Neural progenitor cell (in vitro differentiated cells): ENCODE data around the gene PRR23C. TPM values are rescaled to one million over a fixed set of nuclear protein-coding genes. Genes with fewer than 3 reads are reported as not detected.
A peak's percentile ranks its signal among the peaks of the same experiment; 100 is the strongest.
"Not testable (repeated sequence)": the region's sequence is repeated elsewhere in the genome, so short reads cannot be mapped to it uniquely, and the experiment has no call there.

Experiments
- DNase-seq: peaks from one replicate; pipeline ENCODE4 v3.0.0-alpha.2; 2016; ENCODE audit warnings: low spot score
- H2AFZ ChIP-seq: fragments of 200-600 bp; sonication (generic); replicated peaks from 2 replicates; pipeline ENCODE4 v1.6.1; 2016; ENCODE audit warnings: antibody characterized with exemption
- H3F3A ChIP-seq: fragments of 200-600 bp; sonication (generic); 2 replicates; pipeline ENCODE4 v1.6.1; 2016; ENCODE audit warnings: antibody characterized with exemption, low read depth
- H3K27ac ChIP-seq: fragments of 200-600 bp; sonication (generic); 2 replicates; pipeline ENCODE4 v1.5.1; 2016; ENCODE audit warnings: mild to moderate bottlenecking
- H3K27me3 ChIP-seq: fragments of 200-600 bp; sonication (generic); 2 replicates; pipeline ENCODE4 v1.6.1; 2016; ENCODE audit warnings: mild to moderate bottlenecking, moderate library complexity
- H3K36me3 ChIP-seq: fragments of 200-600 bp; sonication (generic); 2 replicates; pipeline ENCODE4 v1.5.1; 2016
- H3K4me1 ChIP-seq: fragments of 200-600 bp; sonication (generic); 2 replicates; pipeline ENCODE4 v1.6.1; 2016; ENCODE audit warnings: mixed run types
- H3K4me2 ChIP-seq: fragments of 200-600 bp; sonication (generic); 2 replicates; pipeline ENCODE4 v1.6.1; 2016
- H3K4me3 ChIP-seq: fragments of 200-600 bp; sonication (generic); 2 replicates; pipeline ENCODE4 v1.5.1; 2016
- H3K79me2 ChIP-seq: fragments of 200-600 bp; sonication (generic); 2 replicates; pipeline ENCODE4 v1.6.1; 2016; ENCODE audit warnings: low read depth
- H3K9ac ChIP-seq: fragments of 200-600 bp; sonication (generic); 2 replicates; pipeline ENCODE4 v1.6.1; 2016
- H3K9me3 ChIP-seq: fragments of 200-600 bp; sonication (generic); 2 replicates; pipeline ENCODE4 v1.5.1; 2016; ENCODE audit warnings: low read depth
- H4K20me1 ChIP-seq: fragments of 200-600 bp; sonication (generic); 2 replicates; pipeline ENCODE4 v1.6.1; 2016; ENCODE audit warnings: low read depth
- H3K27ac Mint-ChIP-seq: 3 replicates; pipeline ENCODE4 v1.8.0; 2021; ENCODE audit warnings: mixed read lengths
- H3K27me3 Mint-ChIP-seq: 2 replicates; pipeline ENCODE4 v1.8.0; 2022; ENCODE audit warnings: low read depth, mild to moderate bottlenecking, inconsistent platforms, moderate library complexity, mixed read lengths; ENCODE audit not compliant: insufficient read depth
- H3K36me3 Mint-ChIP-seq: 3 replicates; pipeline ENCODE4 v1.8.0; 2021; ENCODE audit warnings: mixed read lengths
- H3K4me1 Mint-ChIP-seq: 3 replicates; pipeline ENCODE4 v1.8.0; 2021; ENCODE audit warnings: mixed read lengths
- H3K4me3 Mint-ChIP-seq: 3 replicates; pipeline ENCODE4 v1.8.0; 2021; ENCODE audit warnings: mild to moderate bottlenecking, moderate library complexity, mixed read lengths
- H3K9me3 Mint-ChIP-seq: 3 replicates; pipeline ENCODE4 v1.8.0; 2020; ENCODE audit warnings: mixed read lengths
- CTCF ChIP-seq: fragments of 200-600 bp; sonication (generic); IDR thresholded peaks from 2 replicates; pipeline ENCODE4 v1.5.1; 2017; ENCODE audit warnings: antibody characterized with exemption, mild to moderate bottlenecking
- EZH2 ChIP-seq: fragments of 200-600 bp; sonication (generic); IDR thresholded peaks from 2 replicates; pipeline ENCODE4 v1.6.1; 2017; ENCODE audit warnings: antibody characterized with exemption, mild to moderate bottlenecking, moderate library complexity
- EZH2phosphoT487 ChIP-seq: fragments of 200-600 bp; sonication (generic); IDR thresholded peaks from 2 replicates; pipeline ENCODE4 v1.6.1; 2017; ENCODE audit warnings: antibody characterized with exemption
- total RNA-seq: library from RNA; depleted of rRNA; stranded (reverse); fragments of >200 nt; gene quantifications from 2 replicates; pipeline ENCODE4 v1.2.3, GENCODE V29; 2015; ENCODE audit warnings: low replicate concordance

PRR23C gene
- total RNA-seq, 1 donor from 2014 or later = not detected

DNA sequence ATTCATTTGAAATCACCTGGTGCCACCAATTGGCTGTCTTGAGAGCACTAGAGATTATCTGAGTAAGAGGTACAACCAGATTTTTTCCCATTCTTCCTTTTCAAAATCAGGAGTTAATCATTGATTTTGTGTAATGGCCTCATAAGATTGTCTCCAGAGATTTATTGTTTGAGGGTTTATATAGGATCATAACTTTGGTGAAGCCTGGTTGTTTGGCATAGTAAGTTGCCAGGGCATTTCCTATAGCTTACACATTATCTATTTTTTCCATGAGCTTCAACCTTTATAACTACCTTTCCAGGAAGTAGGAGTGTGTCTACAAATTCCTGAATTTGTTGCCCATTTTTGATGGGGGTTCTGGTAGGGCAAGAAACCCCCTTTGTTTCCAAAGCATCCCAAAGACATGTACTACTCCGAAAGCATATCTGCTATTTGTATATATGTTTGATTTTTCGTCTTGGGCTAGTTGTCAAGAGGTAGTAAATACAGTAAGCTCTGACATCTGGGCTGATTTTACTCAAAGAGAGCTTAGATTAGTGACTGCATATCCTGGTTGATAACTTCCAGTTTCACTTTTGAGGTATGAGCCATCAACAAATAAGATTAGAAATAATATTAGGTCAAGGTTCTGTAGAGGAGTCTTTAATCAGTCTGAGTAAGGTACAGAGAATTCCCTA, 12.2 kb downstream of the PRR23C start:
- no peaks in the 10 kb centered on the region for H4K20me1 ChIP-seq
- Mint-ChIP-seq H3K27ac (no peak overlapping the region), H3K4me1 (no peaks in the 10 kb centered on the region), H3K36me3 (no peaks in the 10 kb centered on the region), H3K9me3 (peaks cover 12% of the 10 kb centered on the region), H3K27me3 (peaks cover 4% of the 10 kb centered on the region), H3K4me3 (no peak overlapping the region)
- H3F3A ChIP-seq = no peaks in the 10 kb centered on the region
- no peak overlapping the region for H2AFZ ChIP-seq
- H3K4me2 ChIP-seq = no peak overlapping the region
- H3K79me2 ChIP-seq = no peaks in the 10 kb centered on the region
- no peaks in the 10 kb centered on the region for H3K27me3 ChIP-seq
- H3K4me3 ChIP-seq = no peak overlapping the region
- DNase-seq = no peak
- H3K27ac ChIP-seq = no peak overlapping the region
- H3K4me1 ChIP-seq = no peaks in the 10 kb centered on the region
- H3K9me3 ChIP-seq = no peaks in the 10 kb centered on the region
- TF ChIP-seq EZH2phosphoT487 = no peak
- no peak for TF ChIP-seq CTCF
- TF ChIP-seq EZH2 = no peak
- H3K9ac ChIP-seq = no peak overlapping the region
- no peaks in the 10 kb centered on the region for H3K36me3 ChIP-seq

DNA sequence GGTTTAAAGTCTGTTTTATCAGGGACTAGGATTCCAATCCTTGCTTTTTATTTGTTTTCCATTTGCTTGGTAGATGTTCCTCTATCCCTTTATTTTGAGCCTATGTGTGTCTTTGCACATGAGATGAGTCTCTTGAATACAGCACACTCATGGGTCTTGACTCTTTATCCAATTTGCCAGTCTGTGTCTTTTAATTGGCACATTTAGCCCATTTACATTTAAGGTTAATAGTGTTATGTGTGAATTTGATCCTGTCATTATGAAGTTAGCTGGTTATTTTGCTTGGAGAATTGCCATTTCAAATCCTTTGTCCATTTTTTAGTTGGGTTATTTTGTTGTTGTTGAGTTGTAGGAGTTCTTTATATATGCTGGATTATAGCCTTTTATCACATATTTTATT, 14.1 kb downstream of the PRR23C start:
- not testable (repeated sequence) for H3K36me3 ChIP-seq, H3K79me2 ChIP-seq, H3K9ac ChIP-seq, H3K27ac Mint-ChIP-seq, H4K20me1 ChIP-seq, H3K4me1 ChIP-seq, H3K4me2 ChIP-seq, H3F3A ChIP-seq, H3K9me3 ChIP-seq, H3K4me1 Mint-ChIP-seq, H3K27ac ChIP-seq, H3K4me3 ChIP-seq, H2AFZ ChIP-seq, H3K27me3 Mint-ChIP-seq, H3K27me3 ChIP-seq, DNase-seq, H3K4me3 Mint-ChIP-seq, H3K36me3 Mint-ChIP-seq
- peaks cover 12% of the 10 kb centered on the region for H3K9me3 Mint-ChIP-seq

DNA sequence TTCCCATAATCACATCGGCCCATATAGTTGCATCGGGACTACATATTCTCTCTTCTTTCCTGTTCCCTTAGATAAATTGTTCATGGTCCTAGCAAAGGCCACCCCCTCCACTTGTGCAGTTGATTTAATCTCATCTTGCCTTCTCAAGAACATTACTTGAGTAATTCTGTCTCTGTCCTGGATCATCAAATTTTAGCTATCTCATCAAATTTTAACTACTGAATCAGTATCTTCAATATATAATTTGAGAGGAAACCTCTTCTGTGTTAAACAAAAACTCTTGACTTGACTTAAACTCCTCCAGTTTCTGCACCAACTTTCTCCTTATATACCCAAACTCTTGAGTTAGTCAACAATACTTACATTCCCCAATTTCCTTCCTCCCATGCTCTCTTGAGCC, 19.7 kb downstream of the PRR23C start:
- H3K27me3 Mint-ChIP-seq = peaks cover 3% of the 10 kb centered on the region
- H3K4me2 ChIP-seq = no peak overlapping the region
- no peak overlapping the region for H3K4me3 ChIP-seq
- no peaks in the 10 kb centered on the region for H3K27me3 ChIP-seq
- H3K27ac Mint-ChIP-seq = no peak overlapping the region
- H3K4me1 Mint-ChIP-seq = no peaks in the 10 kb centered on the region
- DNase-seq = no peak
- H3F3A ChIP-seq = no peaks in the 10 kb centered on the region
- no peak overlapping the region for H3K4me3 Mint-ChIP-seq
- no peak overlapping the region for H3K27ac ChIP-seq
- H3K36me3 ChIP-seq = no peaks in the 10 kb centered on the region
- no peak for TF ChIP-seq EZH2phosphoT487
- no peak for TF ChIP-seq EZH2
- TF ChIP-seq CTCF = no peak
- no peak overlapping the region for H3K9ac ChIP-seq
- H2AFZ ChIP-seq = no peak overlapping the region
- no peaks in the 10 kb centered on the region for H3K36me3 Mint-ChIP-seq
- no peaks in the 10 kb centered on the region for H3K4me1 ChIP-seq
- H3K79me2 ChIP-seq = no peaks in the 10 kb centered on the region
- peaks cover 6% of the 10 kb centered on the region for H3K9me3 Mint-ChIP-seq
- no peaks in the 10 kb centered on the region for H4K20me1 ChIP-seq
- no peaks in the 10 kb centered on the region for H3K9me3 ChIP-seq

DNA sequence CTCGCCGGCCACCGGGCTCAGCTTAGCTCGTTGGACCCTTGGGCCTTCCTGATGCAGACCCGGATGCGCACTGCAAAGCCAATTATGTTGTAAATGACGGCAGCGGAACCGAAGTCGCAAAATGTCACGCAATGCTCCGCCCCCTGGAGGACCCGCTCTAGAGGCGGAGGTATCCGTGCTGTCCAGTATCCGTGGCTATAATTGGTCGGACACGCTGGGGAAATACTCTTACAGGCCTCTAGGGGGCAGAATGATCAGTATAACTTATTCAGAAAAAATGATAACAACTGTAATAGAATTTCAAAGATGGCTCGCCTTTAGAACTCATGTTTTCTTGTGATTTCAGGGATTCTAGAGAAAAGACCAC, 23.8 kb downstream of the PRR23C start, which contains the start of gene PRR23B:
Gene PRR23B (minus strand): TSS at position 59 of the 367 bp plus-strand sequence. CDS start 265 bp downstream, outside the sequence.
- H2AFZ ChIP-seq = no peak within 1 kb of the TSS

More for the DNA sequence above, 23.8 kb downstream of the PRR23C start, which contains the start of gene PRR23B:
- no peaks in the 10 kb centered on the region for H3K27me3 ChIP-seq
- H3K9me3 ChIP-seq = no peaks in the 10 kb centered on the region
- no peaks in the 10 kb centered on the region for H3K36me3 Mint-ChIP-seq
- DNase-seq = no peak
- no peaks in the 10 kb centered on the region for H4K20me1 ChIP-seq
- H3K27ac Mint-ChIP-seq = no peak within 1 kb of the TSS
- no peak within 1 kb of the TSS for H3K4me3 ChIP-seq
- H3K9ac ChIP-seq = no peak within 1 kb of the TSS
- H3K4me3 Mint-ChIP-seq = no peak within 1 kb of the TSS
- H3K36me3 ChIP-seq = no peaks in the 10 kb centered on the region
- peaks cover 10% of the 10 kb centered on the region for H3K9me3 Mint-ChIP-seq
- H3K27ac ChIP-seq = no peak within 1 kb of the TSS
- H3K4me2 ChIP-seq = no peak within 1 kb of the TSS
- TF ChIP-seq EZH2phosphoT487 (no peak), CTCF (peak; percentile 35)
- no peaks in the 10 kb centered on the region for H3K4me1 ChIP-seq
- no peaks in the 10 kb centered on the region for H3K79me2 ChIP-seq
- H3K27me3 Mint-ChIP-seq = no peaks in the 10 kb centered on the region
- no peaks in the 10 kb centered on the region for H3F3A ChIP-seq
- H3K4me1 Mint-ChIP-seq = no peaks in the 10 kb centered on the region
